ENCODE measurements around the gene TMPRSS15. TPM values are rescaled to one million over a fixed set of nuclear protein-coding genes. Genes with fewer than 3 reads are reported as not detected.

Gene TMPRSS15
- total RNA-seq, 2 experiments from 2014 or later: not detected

DNA sequence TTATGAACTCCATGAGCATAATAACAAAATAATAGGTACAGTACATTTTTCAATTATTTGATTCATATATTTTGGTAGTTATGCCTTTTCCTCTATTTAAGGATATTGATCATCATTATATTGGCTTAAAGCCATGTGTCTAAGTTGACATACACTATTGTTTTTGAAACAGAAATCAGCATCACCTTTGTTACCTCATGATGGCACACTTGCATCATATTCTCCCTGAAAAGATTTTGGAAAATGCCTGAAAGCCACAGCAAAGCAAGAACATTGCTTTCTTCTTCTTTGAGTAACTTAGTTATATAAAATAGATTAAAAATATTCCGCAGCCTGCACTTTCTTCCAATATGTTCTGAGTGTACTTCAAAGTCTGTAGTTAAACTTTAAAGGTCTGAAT, 33.3 kb downstream of the TMPRSS15 start:
- POLR2A ChIA-PET: no interaction called here
- Mint-ChIP-seq H3K27ac (no peak overlapping the region), H3K4me3 (no peak overlapping the region), H3K36me3 (ENCODE audit: low read depth) (no peaks in the 10 kb centered on the region), H3K27me3 (no peaks in the 10 kb centered on the region), H3K4me1 (ENCODE audit: low read depth) (no peaks in the 10 kb centered on the region), H3K9me3 (no peaks in the 10 kb centered on the region)
- CTCF ChIA-PET: interaction anchor here (1.2 kb wide), 1 partner anchor 25 kb away, joined by 3 read pairs; no protein-coding TSS in a partner anchor
- no peaks in the 10 kb centered on the region for H3K9me3 ChIP-seq (ENCODE audit: control insufficient read depth in 1 of 2, insufficient read depth in 1 of 2, low read length in 2 of 2)
- H3K27me3 ChIP-seq (ENCODE audit: control insufficient read depth in 1 of 2, insufficient read depth in 2 of 2, low read length in 2 of 2): no peaks in the 10 kb centered on the region
- ATAC-seq (ENCODE audit: poor library complexity): no peak
- H3K4me3 ChIP-seq (ENCODE audit: low read length): no peak overlapping the region
- intact Hi-C loops (cut with DNase I, micrococcal nuclease): no loop called here
- DNase-seq: no peak
- H3K36me3 ChIP-seq (ENCODE audit: insufficient read depth, low read length): no peaks in the 10 kb centered on the region
- TF ChIP-seq, protein P1, sequence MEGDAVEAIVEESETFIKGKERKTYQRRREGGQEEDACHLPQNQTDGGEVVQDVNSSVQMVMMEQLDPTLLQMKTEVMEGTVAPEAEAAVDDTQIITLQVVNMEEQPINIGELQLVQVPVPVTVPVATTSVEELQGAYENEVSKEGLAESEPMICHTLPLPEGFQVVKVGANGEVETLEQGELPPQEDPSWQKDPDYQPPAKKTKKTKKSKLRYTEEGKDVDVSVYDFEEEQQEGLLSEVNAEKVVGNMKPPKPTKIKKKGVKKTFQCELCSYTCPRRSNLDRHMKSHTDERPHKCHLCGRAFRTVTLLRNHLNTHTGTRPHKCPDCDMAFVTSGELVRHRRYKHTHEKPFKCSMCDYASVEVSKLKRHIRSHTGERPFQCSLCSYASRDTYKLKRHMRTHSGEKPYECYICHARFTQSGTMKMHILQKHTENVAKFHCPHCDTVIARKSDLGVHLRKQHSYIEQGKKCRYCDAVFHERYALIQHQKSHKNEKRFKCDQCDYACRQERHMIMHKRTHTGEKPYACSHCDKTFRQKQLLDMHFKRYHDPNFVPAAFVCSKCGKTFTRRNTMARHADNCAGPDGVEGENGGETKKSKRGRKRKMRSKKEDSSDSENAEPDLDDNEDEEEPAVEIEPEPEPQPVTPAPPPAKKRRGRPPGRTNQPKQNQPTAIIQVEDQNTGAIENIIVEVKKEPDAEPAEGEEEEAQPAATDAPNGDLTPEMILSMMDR (IDR thresholded peaks at IDR 0.05): no peak
- H3K27ac ChIP-seq (ENCODE audit: low read depth in 1 of 2, low read length in 2 of 2): no peak overlapping the region
- H3K4me1 ChIP-seq (ENCODE audit: insufficient read depth, low read length): no peaks in the 10 kb centered on the region

DNA sequence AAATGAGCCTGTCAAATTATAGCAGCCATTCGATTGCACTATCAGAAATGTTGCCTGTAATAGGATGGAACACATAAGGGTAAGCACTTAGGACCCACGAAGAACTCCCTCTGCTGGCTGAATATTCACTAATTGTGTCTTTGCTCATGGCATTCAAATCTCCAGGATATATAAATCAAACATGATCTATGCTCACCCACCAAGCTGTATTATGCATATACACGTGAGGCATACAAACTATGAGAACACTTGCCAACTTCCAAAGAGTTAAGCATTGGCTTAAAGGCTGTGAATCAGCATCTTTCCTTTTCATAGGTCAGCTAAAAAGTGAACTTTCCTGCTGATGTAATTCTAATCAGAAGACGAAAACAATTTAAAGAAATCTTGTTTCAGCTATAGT, 34.5 kb downstream of the TMPRSS15 start:
- Histone ChIP-seq H3K4me3 (ENCODE audit: low read length) (no peak overlapping the region), H3K9me3 (ENCODE audit: control insufficient read depth in 1 of 2, insufficient read depth in 1 of 2, low read length in 2 of 2) (no peaks in the 10 kb centered on the region), H3K27me3 (ENCODE audit: control insufficient read depth in 1 of 2, insufficient read depth in 2 of 2, low read length in 2 of 2) (no peaks in the 10 kb centered on the region), H3K36me3 (ENCODE audit: insufficient read depth, low read length) (no peaks in the 10 kb centered on the region), H3K27ac (ENCODE audit: low read depth in 1 of 2, low read length in 2 of 2) (no peak overlapping the region), H3K4me1 (ENCODE audit: insufficient read depth, low read length) (no peaks in the 10 kb centered on the region)
- TF ChIP-seq, protein P1 (IDR thresholded peaks at IDR 0.05): no peak
- ATAC-seq (ENCODE audit: poor library complexity) (no peak), DNase-seq (no peak)
- Mint-ChIP-seq H3K27me3 (no peaks in the 10 kb centered on the region), H3K36me3 (ENCODE audit: low read depth) (no peaks in the 10 kb centered on the region), H3K27ac (no peak overlapping the region), H3K4me3 (no peak overlapping the region), H3K4me1 (ENCODE audit: low read depth) (no peaks in the 10 kb centered on the region), H3K9me3 (peaks cover 2% of the 10 kb centered on the region)
- intact Hi-C loops (cut with DNase I, micrococcal nuclease): no loop called here
- POLR2A ChIA-PET: no interaction called here
- CTCF ChIA-PET: interaction anchor here (1.2 kb wide), 1 partner anchor 24 kb away, joined by 3 read pairs; no protein-coding TSS in a partner anchor

DNA sequence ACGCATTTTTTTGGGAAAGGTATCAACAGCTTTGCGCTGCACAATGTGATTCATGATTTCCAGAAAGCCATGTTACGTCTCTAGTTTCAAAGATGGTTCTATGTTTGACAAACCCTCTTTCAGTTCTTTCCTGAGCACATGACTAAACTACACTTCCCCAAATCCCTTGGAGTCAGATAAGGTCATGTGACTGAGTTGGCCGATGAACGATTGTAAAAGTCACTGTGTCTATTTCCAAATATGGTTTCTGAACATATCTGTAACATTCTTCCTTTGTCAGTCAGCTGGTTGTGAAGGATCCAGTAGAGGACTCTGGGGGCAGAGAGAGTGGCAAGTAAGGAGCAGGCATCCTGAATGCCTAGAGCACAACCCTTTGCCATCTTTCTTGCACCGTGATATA, 35.4 kb downstream of the TMPRSS15 start:
- DNase-seq (no peak), ATAC-seq (ENCODE audit: poor library complexity) (no peak)
- Mint-ChIP-seq H3K4me1 (ENCODE audit: low read depth) (no peaks in the 10 kb centered on the region), H3K9me3 (peaks cover 2% of the 10 kb centered on the region), H3K27ac (no peak overlapping the region), H3K27me3 (no peaks in the 10 kb centered on the region), H3K36me3 (ENCODE audit: low read depth) (no peaks in the 10 kb centered on the region), H3K4me3 (no peak overlapping the region)
- Histone ChIP-seq H3K27me3 (ENCODE audit: control insufficient read depth in 1 of 2, insufficient read depth in 2 of 2, low read length in 2 of 2) (no peaks in the 10 kb centered on the region), H3K4me1 (ENCODE audit: insufficient read depth, low read length) (no peaks in the 10 kb centered on the region), H3K36me3 (ENCODE audit: insufficient read depth, low read length) (no peaks in the 10 kb centered on the region), H3K27ac (ENCODE audit: low read depth in 1 of 2, low read length in 2 of 2) (no peak overlapping the region), H3K9me3 (ENCODE audit: control insufficient read depth in 1 of 2, insufficient read depth in 1 of 2, low read length in 2 of 2) (no peaks in the 10 kb centered on the region), H3K4me3 (ENCODE audit: low read length) (no peak overlapping the region)
- ChIA-PET POLR2A (no interaction called here), CTCF (no interaction called here)
- TF ChIP-seq, protein P1 (IDR thresholded peaks at IDR 0.05): no peak
- intact Hi-C loops (cut with DNase I, micrococcal nuclease): no loop called here

Data from CD4-positive, alpha-beta T cell (primary cell).